Suprapubic skin (tissue), 4 donors: Measurements from ENCODE around the gene CDHR3.

Experiments
- EP300 ChIP-seq: sonication (generic); formaldehyde crosslinking; IDR thresholded peaks from one replicate; pipeline ENCODE4 v1.6.1; 2017; ENCODE audit warnings: antibody characterized with exemption
- POLR2A ChIP-seq, 2 donors: fragments of 450-650 bp; IDR thresholded peaks; one replicate each; pipeline ENCODE4 v1.6.1; 2017; ENCODE audit warnings: antibody characterized with exemption in 2 of 2, mild to moderate bottlenecking in 2 of 2, moderate library complexity in 2 of 2
- POLR2AphosphoS5 ChIP-seq, 3 donors: sonication (generic); formaldehyde crosslinking; IDR thresholded peaks; one replicate each; pipeline ENCODE4 v1.6.1; 2017; ENCODE audit warnings: antibody characterized with exemption in 3 of 3
- TF ChIP-seq, protein P1 (sequence below), 2 donors: fragments of 200-600 bp in 1 of 2; fragments of 450-650 bp in 1 of 2; sonication (generic) in 1 of 2; IDR thresholded peaks; one replicate each; pipeline ENCODE4 v1.5.1; 2016 to 2019; ENCODE audit warnings: antibody characterized with exemption in 2 of 2, mild to moderate bottlenecking in 1 of 2, moderate library complexity in 1 of 2

DNA sequence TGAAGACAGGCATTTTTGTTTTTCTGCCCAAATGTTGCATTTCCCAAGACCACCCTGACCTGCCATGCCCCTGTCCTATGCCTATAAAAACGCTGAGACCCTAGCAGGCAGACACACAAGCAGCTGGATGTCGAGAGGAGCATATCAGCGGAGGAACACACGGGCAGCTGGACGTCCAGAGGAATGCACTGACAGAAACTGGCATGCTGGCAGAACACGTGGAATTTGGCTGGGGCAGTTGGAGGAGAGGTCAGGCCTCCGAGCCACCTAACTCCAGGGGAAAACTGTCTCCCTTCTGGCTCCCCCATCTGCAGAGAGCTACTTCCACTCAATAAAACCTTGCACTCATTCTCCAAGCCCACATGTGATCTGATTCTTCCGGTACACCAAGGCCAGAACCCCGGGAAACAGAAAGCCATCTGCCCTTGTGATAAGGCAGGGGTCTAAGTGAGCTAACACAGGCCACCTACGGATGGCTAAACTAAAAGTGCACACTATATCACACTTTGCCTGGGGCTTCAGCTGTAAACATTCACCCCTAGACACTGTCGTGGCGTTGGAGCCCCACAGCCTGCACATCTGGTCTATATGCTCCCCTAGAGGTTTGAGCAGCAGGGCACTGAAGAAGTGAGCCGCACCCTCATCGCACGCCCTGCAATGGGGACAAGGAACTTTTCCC lies 10.0 kb upstream of the CDHR3 start:
- TF ChIP-seq, protein P1, sequence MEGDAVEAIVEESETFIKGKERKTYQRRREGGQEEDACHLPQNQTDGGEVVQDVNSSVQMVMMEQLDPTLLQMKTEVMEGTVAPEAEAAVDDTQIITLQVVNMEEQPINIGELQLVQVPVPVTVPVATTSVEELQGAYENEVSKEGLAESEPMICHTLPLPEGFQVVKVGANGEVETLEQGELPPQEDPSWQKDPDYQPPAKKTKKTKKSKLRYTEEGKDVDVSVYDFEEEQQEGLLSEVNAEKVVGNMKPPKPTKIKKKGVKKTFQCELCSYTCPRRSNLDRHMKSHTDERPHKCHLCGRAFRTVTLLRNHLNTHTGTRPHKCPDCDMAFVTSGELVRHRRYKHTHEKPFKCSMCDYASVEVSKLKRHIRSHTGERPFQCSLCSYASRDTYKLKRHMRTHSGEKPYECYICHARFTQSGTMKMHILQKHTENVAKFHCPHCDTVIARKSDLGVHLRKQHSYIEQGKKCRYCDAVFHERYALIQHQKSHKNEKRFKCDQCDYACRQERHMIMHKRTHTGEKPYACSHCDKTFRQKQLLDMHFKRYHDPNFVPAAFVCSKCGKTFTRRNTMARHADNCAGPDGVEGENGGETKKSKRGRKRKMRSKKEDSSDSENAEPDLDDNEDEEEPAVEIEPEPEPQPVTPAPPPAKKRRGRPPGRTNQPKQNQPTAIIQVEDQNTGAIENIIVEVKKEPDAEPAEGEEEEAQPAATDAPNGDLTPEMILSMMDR (IDR thresholded peaks at IDR 0.05) = no peak
- TF ChIP-seq POLR2A (IDR thresholded peaks at IDR 0.05) = no peak
- TF ChIP-seq EP300 = no peak
- no peak for TF ChIP-seq POLR2AphosphoS5 (IDR thresholded peaks at IDR 0.05)
